Heart left ventricle (tissue), 13 donors: ENCODE data around the gene RPAP2.

Source experiments
- CTCF ChIP-seq, 12 donors: fragments of 200-600 bp; sonication (generic) in 4 of 12; IDR thresholded peaks; one replicate each; pipeline versions ENCODE4 v1.5.0 to v1.8.0; 2018 to 2022; ENCODE audit warnings: antibody characterized with exemption in 12 of 12, mild to moderate bottlenecking in 5 of 12
- POLR2A ChIP-seq, 2 donors: fragments of 450-650 bp; IDR thresholded peaks; one replicate each; pipeline ENCODE4 v1.6.1; 2017; ENCODE audit warnings: antibody characterized with exemption in 2 of 2, mild to moderate bottlenecking in 2 of 2, moderate library complexity in 2 of 2
- donor health status: ischemic (EF 13 %, LVEDD 7.1; RV severe dilation, severe dysfunction).
- donor health status: DM: no; HTN: yes; CAD: no.
- donor health status: DM: no; HTN: no; CAD: no.
- donor health status: ischemic (EF 25% LVEDD 6.9; RV normal size, moderate dysfunction).
- donor health status: ischemic (EF 25% LVEDD 5.7; RV mildly dilated, moderate dysfunction).
- donor health status: ischemic (EF 35%, LVEDD 5.7; RV mildly dilated, moderate dysfunction).
- donor health status: nonischemic (EF 11% LVEDD 7.7; RV severe dilation, severe dysfunction).
- donor health status: DM: yes; HTN: yes; CAD: no.
- donor health status: PGD.
- donor health status: ischemic (EF 29% LVEDD 5.4; RV normal size, mild dysfunction).
- donor health status: nonischemic (EF 23%, LVEDD 6.1; RV moderate dilation, normal function).

- TF ChIP-seq CTCF (IDR thresholded peaks at IDR 0.05) (no peak), POLR2A (IDR thresholded peaks at IDR 0.05) (no peak)
Measured at GRCh38 chr1:92365378-92366039, 66.7 kb downstream of the RPAP2 start.
